Spleen (tissue), 7 donors: Measurements from ENCODE around the gene BUD31.

Source experiments
- CTCF ChIP-seq, 11 experiments: fragments of 200-600 bp in 7 of 11; fragments of 450-650 bp in 4 of 11; sonication (generic) in 4 of 11; IDR thresholded peaks in 8 of 11; conservative IDR thresholded peaks in 3 of 11; 1 replicate in 7 of 11; 2 replicates in 4 of 11; pipeline versions ENCODE4 v1.4.0 to v1.8.0; 2016 to 2021; ENCODE audit warnings: antibody characterized with exemption in 11 of 11, inconsistent platforms in 4 of 11, mild to moderate bottlenecking in 1 of 11
- POLR2A ChIP-seq, 3 donors: fragments of 450-650 bp; IDR thresholded peaks; one replicate each; pipeline ENCODE4 v1.5.1; 2017; ENCODE audit warnings: antibody characterized with exemption in 3 of 3, mild to moderate bottlenecking in 1 of 3
- POLR2AphosphoS5 ChIP-seq, 3 donors: sonication (generic); formaldehyde crosslinking; IDR thresholded peaks; one replicate each; pipeline ENCODE4 v1.5.1; 2017; ENCODE audit warnings: antibody characterized with exemption in 3 of 3
- donor health status: DM: no; HTN: no; CAD: no; lungs with moderate emphysema.
- donor health status: DM: no; HTN: no; CAD: no.
- donor health status: DM: no; HTN: no; CAD: no.

GRCh38 chr7:99383791-99384370 is 24.9 kb upstream of the BUD31 start:
- TF ChIP-seq POLR2A (IDR thresholded peaks at IDR 0.05) (no peak), CTCF (IDR thresholded peaks at IDR 0.05 in 8 of 11, conservative IDR thresholded peaks at IDR 0.05 in 3 of 11) (no peak), POLR2AphosphoS5 (IDR thresholded peaks at IDR 0.05) (peak in 2 of 3 donors; percentile 27 to 68)
